GM19328 (cell line): ENCODE results near the gene EIF5A.
A peak's percentile ranks its signal among the peaks of the same experiment; 100 is the strongest.

Experiments used
- ATAC-seq: cut with Tn5 transposase; IDR thresholded peaks from one replicate; pipeline ENCODE4 v1.9.1; 2021; ENCODE audit warnings: mild to moderate bottlenecking, moderate library complexity; ENCODE audit not compliant: unreplicated experiment

Gene EIF5A

DNA sequence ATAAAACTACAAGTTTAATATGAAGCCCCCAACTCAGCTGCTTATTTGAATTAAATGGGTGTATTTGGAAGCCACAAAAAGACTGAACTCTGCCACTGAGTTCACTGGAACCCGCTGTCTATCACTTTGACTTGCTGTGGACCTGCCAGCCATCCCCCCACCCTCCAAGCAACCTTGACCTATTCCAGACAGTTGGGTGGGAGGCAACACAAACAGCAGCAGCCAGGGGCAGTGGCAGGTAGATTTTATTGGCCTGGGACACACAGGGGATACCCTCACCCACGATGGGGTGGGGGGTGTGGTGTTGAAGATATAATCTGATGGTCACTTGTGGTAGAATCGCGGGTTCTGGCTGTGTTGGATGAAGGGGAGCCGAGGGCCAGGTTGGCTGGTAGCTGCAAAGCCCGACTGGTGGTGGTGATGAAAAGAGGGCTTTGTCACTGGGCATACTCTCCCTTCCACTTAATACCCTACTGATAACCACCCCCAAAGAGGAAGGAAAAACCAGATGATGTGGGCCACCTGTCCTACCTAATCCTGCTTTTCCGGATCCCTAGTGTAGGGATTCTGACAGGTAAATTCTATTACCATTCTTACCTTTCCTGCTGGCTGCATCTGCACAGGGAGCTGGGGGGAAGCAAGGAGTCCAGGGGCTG lies 5.1 kb downstream of the EIF5A start:
- ATAC-seq: no peak

DNA sequence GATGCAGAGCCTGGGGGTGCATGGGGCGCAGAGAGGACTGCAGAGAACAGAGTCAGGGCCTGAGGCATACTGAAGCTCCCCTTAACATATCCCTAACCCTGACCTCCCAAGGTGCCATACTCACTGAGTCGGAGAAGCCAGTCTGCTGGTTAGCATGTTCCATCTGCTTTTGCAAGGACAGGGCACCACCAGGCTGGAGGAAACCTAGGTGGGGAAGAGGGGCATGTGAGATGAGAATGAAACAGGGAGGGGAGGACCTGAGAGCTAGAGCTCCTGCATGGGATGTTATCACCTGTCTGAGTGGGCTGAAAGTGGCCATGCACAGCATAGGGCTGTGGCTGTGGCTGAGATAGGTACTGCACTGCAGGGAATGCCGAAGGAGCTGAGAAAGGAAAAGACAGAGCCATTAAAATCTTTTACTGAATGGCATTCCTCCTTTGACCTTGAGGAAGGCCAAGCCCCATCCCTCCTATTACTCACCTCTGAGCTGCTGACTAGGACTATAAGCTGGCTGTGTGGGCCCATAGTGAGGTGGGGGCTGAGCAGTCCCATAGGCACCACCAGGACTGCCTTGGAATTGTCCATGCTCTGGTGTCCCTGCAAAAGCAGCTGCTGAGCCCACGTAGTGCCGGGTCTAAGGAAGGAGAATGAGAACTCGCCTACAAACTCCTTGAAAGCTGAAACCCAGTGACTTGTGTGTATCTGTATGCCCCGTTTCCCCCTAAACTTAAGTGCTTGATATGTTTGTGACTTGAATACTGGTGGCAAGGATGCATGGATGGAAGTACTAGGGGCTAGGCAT lies 5.9 kb downstream of the EIF5A start:
- no peak for ATAC-seq

DNA sequence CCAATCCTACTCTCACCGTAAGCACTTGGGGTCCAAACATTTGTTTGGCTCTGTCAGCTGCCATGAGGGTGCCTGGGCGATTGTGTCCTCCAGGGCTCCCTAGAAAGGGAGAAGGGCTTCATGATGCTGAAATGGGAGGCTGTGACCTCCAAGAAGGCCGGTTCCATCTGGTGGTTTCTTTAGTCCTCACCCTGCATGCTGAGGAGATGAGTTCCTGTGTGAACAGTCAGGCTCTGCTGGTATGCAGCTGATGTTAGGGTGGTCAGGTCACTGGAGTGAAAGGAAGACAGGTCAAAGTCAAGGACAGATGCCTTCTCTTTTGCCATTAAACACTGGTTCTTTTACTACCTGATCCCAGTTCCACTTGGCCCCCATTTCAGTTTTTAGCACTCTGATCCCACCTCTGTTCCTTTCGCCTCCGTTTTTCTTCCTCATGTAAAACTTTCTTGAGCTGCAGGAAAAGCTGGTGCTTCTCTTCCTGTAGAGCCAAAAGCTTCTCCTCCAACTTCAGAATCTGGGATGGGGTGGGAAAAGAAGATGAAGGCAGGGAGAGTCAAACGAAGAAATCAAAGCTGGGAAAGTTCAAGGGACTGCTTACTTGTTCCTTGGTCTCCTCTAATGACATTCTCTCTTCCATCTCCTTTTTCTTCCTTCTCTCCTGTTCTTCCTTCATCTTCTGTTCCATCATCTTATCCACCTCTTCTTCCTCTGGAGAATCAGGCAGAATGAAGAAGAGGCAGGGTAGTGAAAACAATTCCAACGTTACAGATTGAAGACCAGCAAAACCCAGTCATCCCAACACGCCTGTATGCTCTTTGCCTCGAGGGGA lies 6.7 kb downstream of the EIF5A start:
- ATAC-seq: no peak

GRCh38 chr17:7314719-7315569 lies 7.5 kb downstream of the EIF5A start, which contains the start of gene GPS2:
TSS of gene GPS2 (minus strand) at chr17:7315360. CDS start at chr17:7315052, 308 bp downstream.
- ATAC-seq: peak; percentile 64

DNA sequence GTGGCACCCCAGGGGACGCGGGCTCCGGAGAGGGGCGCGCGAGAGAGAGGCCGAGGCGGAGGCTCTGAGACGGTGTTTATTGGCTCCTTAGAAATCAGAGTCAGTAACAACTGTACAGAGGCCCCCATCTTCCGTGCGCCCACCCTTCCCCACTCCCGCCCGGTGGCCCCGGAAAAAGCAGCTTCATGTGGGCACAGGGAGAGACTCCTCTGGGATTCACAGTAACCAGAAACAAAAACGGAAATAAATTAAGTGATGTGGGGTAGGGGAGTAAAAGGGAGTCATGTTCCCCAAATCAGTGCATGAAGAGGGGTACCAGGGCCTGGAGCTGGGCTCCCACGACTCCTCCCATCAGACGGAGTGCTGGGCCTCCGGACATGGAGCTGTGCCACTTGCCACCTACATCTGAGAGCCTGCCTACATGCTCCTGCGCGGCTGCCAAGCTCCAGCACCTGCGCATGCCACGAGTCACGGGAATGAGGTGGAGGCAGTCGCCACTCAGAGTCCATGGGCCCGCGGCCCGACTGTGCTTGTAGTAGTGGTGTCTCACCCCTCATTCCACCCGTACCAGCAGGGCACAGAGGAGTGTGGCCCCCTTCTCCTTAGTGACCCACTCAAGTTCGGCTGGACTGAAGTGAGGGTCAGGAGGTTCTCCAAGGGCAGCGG lies 8.3 kb downstream of the EIF5A start:
- no peak for ATAC-seq

GRCh38 chr17:7317161-7317803 lies 9.9 kb downstream of the EIF5A start:
- no peak for ATAC-seq

GRCh38 chr17:7318121-7318860 lies 10.9 kb downstream of the EIF5A start:
- ATAC-seq: no peak

DNA sequence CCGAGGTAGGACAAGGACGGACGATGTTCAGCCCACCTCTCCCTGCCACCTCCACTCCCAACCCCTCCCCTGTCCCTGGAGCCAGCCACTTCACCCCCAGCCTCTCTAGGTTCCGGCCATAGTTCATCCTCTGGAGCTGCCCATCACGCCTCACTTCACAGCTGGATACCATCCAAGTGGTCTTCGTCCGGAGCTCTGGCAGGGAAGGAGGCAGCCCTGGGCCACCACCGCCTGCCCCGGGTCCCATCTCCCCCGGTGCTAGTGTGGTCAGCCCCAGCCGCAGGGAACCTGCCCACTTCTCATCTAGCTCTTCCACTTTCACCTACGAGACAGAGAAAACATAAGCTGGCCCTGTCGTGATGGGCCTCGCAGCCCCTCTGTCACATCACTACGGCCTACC lies 14.0 kb downstream of the EIF5A start:
- ATAC-seq: no peak

- no peak for ATAC-seq
These were observed 15.2 kb downstream of the EIF5A start for GRCh38 chr17:7322520-7323194.

DNA sequence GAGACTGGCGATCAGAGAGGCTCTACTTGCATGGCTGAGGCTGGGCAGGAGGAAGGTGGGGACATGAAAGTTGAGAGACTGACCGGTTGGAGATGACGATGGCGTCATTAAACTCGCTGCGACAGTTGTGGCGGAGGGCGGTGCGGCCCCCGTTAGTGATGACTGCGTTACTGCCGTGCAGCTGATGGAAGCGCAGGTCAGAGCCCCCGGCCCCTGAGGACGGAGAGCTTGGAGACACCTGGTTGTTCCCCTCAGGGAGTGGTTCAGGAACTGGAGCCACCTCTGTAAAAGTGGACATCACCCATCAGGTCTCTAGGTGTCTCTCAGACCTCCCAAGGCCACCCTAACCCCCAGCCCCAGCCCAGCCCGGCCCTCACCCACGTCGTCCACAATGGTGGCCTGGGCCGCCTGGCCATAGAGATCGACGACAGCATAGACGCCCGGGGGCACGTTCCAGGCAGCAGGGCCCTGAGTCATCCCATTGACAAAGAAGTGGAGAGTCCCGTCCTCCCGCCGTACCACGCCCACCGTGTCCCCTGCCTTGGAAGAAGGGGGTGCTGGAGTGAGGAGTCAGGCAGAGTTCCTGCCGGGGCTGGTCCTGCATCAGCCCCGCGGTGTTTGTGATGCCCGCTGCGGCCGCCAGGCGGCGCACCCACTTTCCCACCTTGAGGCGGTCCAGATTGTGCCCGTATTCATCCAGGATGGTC lies 16.5 kb downstream of the EIF5A start:
- ATAC-seq: no peak

- no peak for ATAC-seq
These were observed 17.0 kb downstream of the EIF5A start for GRCh38 chr17:7324438-7324779.

DNA sequence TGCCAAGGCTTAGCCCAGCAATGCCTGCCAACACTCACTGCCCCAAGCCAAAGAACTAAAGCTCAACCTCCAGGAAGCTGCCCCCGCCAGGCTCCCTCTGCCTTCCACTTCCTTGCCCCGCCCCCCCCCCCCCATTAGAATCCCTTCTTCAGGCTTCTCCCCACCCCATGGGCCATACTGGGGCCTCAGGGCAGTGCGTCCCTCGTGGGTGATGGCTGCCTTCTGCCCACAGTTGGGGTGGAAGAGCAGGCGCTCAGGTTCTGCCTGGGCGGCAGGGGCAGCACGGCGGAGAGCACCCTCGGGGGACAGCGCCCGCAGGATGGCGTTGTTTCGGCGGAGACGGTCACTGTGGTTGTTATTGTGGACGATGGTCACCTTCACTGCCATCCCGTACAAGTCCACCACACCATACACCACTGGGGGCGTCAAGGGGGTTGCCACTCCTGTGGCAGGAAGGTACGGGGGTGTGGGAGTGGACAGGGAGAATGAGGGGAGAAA lies 17.7 kb downstream of the EIF5A start:
- no peak for ATAC-seq

- no peak for ATAC-seq
These were observed 18.8 kb downstream of the EIF5A start for GRCh38 chr17:7326186-7326585.

- no peak for ATAC-seq
These were observed 19.6 kb downstream of the EIF5A start for GRCh38 chr17:7327056-7327455.

- no peak for ATAC-seq
These were observed 20.1 kb downstream of the EIF5A start for GRCh38 chr17:7327501-7327900.

DNA sequence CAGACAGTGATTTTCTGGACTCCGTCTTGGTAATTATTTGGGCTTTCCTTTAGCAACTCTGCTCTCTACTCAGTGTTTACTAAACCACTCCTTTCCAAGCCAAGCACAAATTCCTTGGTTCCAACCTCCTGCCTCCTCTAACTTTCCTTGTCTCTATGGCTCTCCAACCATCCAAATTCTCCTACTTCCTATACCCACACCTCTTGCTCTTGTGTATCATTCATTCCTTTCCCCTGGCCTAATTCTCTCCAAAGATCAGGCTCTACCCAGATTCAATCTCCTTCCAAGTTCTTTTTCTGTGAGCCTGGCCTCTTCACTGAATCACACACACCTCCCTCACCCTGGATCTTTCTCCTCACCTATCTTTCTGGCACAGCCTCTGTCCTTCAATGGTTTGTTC lies 20.6 kb downstream of the EIF5A start:
- no peak for ATAC-seq

- ATAC-seq: peak; percentile 6
These were observed 21.5 kb downstream of the EIF5A start, which contains the start of gene NEURL4 for GRCh38 chr17:7328840-7329373. TSS of gene NEURL4 (minus strand) at chr17:7329335. CDS start at chr17:7329312, 23 bp downstream.
